ENCODE results near the gene INSYN2B. TPM values are rescaled to one million over a fixed set of nuclear protein-coding genes. Genes with fewer than 3 reads are reported as not detected.

INSYN2B gene
- total and polyA plus RNA-seq, 2 experiments from 2014 or later = not detected

GRCh38 chr5:169938439-169938838 is 41.9 kb downstream of the INSYN2B start:
- H3K9me3 Mint-ChIP-seq = no peaks in the 10 kb centered on the region
- H3K4me1 Mint-ChIP-seq = peaks cover 10% of the 10 kb centered on the region; the same call in 2 of the 3 replicates
- Histone ChIP-seq H2AFZ (no peak overlapping the region), H3K4me1 (ENCODE audit: insufficient read depth) (no peaks in the 10 kb centered on the region), H3K27ac (ENCODE audit: low read depth) (no peak overlapping the region), H3K4me2 (no peak overlapping the region), H3K4me3 (no peak overlapping the region), H3K9me2 (ENCODE audit: insufficient read depth) (no peaks in the 10 kb centered on the region), H3K36me3 (ENCODE audit: insufficient read depth) (no peaks in the 10 kb centered on the region), H3K27me3 (ENCODE audit: insufficient read depth) (no peaks in the 10 kb centered on the region), H3K79me2 (replicated peaks; ENCODE audit: insufficient read depth) (no peaks in the 10 kb centered on the region), H4K20me1 (replicated peaks; ENCODE audit: insufficient read depth) (no peaks in the 10 kb centered on the region), H3F3A (replicated peaks; ENCODE audit: low read depth) (no peaks in the 10 kb centered on the region)
- TF ChIP-seq ZNF462 (CRISPR knock-in tag; IDR thresholded peaks at IDR 0.05) (no peak), NANOG (IDR thresholded peaks at IDR 0.05; ENCODE audit: borderline replicate concordance) (no peak), STAT1 (IDR thresholded peaks at IDR 0.05; ENCODE audit: unreplicated experiment) (no peak), JUNB (IDR thresholded peaks at IDR 0.05; ENCODE audit: unreplicated experiment) (no peak), POLR2AphosphoS5 (IDR thresholded peaks at IDR 0.05; ENCODE audit: low read depth) (no peak), CTCF (conservative IDR thresholded peaks at IDR 0.05; ENCODE audit: low read depth in 2 of 2) (no peak), EZH2phosphoT487 (IDR thresholded peaks at IDR 0.05; ENCODE audit: unreplicated experiment) (no peak), CREB1 (CRISPR knock-in tag; IDR thresholded peaks at IDR 0.05; ENCODE audit: low read depth) (no peak), ZNF331 (CRISPR knock-in tag; IDR thresholded peaks at IDR 0.05; ENCODE audit: low read depth) (no peak), EZH2 (IDR thresholded peaks at IDR 0.05; ENCODE audit: low read depth, unreplicated experiment) (no peak), ZNF114 (CRISPR knock-in tag; IDR thresholded peaks at IDR 0.05) (no peak)
- TF ChIP-seq, protein P1, sequence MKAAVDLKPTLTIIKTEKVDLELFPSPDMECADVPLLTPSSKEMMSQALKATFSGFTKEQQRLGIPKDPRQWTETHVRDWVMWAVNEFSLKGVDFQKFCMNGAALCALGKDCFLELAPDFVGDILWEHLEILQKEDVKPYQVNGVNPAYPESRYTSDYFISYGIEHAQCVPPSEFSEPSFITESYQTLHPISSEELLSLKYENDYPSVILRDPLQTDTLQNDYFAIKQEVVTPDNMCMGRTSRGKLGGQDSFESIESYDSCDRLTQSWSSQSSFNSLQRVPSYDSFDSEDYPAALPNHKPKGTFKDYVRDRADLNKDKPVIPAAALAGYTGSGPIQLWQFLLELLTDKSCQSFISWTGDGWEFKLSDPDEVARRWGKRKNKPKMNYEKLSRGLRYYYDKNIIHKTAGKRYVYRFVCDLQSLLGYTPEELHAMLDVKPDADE (IDR thresholded peaks at IDR 0.05) = no peak
- TF ChIP-seq, protein P2, sequence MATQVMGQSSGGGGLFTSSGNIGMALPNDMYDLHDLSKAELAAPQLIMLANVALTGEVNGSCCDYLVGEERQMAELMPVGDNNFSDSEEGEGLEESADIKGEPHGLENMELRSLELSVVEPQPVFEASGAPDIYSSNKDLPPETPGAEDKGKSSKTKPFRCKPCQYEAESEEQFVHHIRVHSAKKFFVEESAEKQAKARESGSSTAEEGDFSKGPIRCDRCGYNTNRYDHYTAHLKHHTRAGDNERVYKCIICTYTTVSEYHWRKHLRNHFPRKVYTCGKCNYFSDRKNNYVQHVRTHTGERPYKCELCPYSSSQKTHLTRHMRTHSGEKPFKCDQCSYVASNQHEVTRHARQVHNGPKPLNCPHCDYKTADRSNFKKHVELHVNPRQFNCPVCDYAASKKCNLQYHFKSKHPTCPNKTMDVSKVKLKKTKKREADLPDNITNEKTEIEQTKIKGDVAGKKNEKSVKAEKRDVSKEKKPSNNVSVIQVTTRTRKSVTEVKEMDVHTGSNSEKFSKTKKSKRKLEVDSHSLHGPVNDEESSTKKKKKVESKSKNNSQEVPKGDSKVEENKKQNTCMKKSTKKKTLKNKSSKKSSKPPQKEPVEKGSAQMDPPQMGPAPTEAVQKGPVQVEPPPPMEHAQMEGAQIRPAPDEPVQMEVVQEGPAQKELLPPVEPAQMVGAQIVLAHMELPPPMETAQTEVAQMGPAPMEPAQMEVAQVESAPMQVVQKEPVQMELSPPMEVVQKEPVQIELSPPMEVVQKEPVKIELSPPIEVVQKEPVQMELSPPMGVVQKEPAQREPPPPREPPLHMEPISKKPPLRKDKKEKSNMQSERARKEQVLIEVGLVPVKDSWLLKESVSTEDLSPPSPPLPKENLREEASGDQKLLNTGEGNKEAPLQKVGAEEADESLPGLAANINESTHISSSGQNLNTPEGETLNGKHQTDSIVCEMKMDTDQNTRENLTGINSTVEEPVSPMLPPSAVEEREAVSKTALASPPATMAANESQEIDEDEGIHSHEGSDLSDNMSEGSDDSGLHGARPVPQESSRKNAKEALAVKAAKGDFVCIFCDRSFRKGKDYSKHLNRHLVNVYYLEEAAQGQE (IDR thresholded peaks at IDR 0.05; ENCODE audit: unreplicated experiment) = no peak
- no peaks in the 10 kb centered on the region for H3K27me3 Mint-ChIP-seq (ENCODE audit: insufficient read depth, low read depth, poor library complexity)
- DNase-seq (ENCODE audit: low spot score) = no peak
- H3K4me3 Mint-ChIP-seq = no peak overlapping the region
- H3K36me3 Mint-ChIP-seq (ENCODE audit: low read depth) = no peaks in the 10 kb centered on the region
- no peak overlapping the region for H3K27ac Mint-ChIP-seq
- ATAC-seq = no peak
